ENCODE results near the gene ENTPD8.

Gene ENTPD8, protein sequence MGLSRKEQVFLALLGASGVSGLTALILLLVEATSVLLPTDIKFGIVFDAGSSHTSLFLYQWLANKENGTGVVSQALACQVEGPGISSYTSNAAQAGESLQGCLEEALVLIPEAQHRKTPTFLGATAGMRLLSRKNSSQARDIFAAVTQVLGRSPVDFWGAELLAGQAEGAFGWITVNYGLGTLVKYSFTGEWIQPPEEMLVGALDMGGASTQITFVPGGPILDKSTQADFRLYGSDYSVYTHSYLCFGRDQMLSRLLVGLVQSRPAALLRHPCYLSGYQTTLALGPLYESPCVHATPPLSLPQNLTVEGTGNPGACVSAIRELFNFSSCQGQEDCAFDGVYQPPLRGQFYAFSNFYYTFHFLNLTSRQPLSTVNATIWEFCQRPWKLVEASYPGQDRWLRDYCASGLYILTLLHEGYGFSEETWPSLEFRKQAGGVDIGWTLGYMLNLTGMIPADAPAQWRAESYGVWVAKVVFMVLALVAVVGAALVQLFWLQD

DNA sequence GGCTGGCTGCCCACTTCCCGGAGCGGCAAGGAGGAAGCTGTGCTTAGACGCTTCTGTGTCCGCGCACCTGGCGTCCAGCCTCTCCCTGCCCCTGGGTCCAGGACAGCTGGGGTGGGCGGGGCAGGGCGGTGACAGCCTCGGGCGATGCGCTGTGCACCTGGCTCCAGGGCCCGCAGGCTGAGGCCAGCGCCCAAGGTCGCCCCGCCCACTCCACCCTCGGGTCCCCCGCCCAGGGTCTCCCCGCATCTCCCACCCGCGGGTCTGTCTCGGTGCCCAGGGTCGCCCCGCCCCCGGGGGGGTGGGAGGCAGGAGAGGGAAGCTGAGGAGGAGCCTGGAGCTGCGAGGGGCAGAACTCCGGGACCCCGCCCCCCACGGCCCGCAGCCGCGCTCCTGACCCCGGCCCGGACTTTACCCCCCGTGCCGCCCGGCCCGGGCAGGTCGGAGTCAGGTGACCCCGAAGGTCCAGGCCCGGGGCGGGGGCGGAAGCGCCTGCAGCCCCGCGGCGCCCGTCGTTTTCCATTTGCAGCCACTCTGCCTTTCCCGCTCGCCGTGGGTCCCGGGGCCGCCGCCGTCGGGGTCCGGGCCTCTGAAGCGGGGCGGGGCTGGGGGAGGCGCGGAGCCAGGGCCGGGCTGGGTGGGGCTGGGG is at the start of gene ENTPD8:
ENTPD8 (minus strand) TSS at position 69 of the 646 bp plus-strand sequence. CDS start 3,072 bp downstream, outside the sequence.
- peak; percentile 98 for DNase-seq

DNA sequence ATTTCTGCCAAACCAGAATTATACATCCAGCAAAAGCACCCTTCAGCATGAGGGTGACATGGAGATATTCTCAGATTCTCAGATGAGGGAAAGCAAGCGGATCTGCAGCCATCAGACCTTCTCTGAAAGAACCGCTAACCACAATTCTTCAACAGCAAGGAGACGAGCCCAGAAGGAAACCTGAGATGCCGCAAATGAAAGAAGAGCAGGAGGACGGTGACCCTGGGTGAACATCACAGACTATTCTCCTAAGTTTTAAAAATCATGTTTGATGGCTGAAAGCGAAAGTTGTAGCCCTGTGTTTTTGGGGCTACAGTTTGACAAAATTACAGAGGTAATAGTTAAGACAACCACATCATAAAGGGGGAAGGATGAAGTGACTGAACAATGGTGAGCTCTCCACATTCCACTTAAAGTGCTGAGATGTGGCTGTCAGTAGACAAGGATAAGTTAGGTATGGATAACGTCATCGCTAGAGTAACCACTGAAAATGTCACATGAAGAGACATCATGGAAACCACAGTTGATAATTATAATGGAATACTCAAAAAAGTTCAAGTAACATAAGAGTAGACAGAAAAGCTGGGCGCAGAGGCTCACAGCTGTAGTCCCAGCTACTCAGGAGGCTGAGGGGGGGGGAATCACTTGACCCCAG is 49.5 kb upstream of the ENTPD8 start:
- DNase-seq = peak; percentile 3

- DNase-seq = peak; percentile 10
Measured at GRCh38 chr9:137488906-137489305, 47.7 kb upstream of the ENTPD8 start.

DNA sequence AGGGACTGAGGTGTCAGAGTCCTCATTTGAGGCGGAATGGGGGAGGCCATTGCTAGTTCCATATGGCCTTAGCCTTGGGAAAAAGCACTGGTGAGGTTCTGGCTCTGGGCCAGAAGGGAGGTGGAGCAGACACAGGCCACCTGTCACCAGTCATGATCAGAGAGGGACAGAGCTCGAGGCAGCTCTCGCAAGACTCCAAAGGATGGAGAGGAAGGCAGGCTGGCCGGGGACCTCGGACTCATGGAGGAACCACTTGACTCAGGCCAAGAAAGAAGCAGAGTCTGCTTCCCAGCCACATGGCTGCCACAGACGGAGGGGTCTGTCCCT is 47.1 kb upstream of the ENTPD8 start:
- DNase-seq = peak; percentile 14

DNA sequence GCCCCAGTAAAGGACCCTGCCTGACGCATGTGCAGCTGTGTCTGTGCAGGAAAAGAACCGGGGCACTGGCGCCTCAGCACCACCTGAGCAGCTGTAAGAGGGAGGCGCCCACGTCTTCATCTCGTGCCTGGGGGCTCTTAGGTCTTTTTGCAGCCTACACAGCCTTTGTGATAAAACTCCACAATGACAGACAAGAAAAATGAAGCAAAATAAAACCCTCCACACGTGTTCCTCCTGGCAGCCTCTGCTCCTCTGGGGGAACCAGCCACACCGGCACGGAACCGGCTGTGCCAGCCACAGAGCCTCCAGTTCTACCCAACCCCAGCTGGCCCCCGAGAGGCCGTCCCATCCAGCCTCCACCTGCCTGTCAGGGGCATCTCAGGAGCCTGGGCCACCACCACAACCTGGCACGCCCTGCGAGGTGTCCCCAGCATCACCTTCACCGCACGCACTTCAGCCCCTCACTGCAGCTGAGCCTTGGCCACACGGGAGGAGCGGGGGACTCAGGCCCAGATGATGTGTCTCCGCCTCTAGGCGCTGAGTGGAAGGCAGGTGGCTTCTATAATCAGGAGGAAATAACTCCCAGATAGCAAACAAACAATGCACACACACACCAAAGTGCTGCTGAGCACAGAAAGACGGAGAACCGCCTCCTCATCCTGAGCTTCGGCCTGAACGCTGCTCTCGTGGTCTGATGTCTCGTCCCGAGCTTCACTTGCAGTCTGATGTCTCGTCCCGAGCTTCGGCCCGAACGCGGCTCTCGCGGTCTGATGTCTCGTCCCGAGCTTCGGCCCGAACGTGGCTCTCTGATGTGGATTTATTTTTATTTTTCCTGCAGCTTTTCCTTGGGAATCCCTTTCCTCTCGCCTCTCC is 46.5 kb upstream of the ENTPD8 start:
- DNase-seq = peak; percentile 16

DNA sequence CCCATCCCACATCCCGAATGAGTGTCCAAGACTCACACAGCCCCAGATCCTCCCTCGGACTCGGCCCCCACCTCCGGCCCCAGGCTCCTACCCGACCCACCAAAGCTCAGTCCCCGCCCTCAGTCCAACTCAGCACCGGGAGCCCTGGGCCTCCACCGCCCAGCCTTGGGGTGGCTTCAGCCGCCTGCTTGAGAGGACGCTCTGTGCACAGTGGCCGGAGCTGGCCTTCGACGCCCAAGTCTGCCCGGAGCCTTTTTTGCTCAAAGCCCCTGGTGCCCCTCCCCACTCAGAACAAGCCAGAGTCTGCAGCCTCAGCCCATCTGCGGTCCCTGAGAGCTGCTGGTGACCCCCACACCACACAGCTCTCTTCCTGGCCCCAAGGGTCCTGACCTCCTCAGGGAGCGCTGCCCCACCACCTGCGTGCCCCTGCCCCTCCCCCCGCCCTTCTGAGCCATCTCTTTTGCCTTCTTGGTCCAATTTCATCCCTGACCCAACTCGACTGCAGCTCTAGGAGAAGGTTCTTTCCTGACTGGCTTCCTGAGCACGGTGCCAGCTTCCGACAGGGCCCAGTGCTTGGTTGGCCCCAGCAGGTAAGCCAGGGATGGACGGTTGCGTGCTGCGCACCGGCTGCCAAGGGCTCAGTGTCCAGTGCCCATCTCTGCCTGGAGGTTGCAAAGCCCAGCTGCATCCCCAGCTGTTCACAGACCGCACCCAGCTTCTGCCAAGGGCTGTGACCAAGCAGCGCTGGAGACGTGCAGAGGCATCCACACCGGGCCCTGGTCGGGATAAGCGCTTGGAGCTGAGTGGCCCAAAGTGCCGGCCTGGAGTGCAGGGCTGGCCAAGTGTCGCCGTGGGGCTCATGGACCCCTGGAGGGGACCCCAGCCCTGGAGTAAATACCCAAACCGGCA is 45.6 kb upstream of the ENTPD8 start:
- DNase-seq = peak; percentile 11

GRCh38 chr9:137486141-137486490 is 45.0 kb upstream of the ENTPD8 start:
- no peak for DNase-seq

DNA sequence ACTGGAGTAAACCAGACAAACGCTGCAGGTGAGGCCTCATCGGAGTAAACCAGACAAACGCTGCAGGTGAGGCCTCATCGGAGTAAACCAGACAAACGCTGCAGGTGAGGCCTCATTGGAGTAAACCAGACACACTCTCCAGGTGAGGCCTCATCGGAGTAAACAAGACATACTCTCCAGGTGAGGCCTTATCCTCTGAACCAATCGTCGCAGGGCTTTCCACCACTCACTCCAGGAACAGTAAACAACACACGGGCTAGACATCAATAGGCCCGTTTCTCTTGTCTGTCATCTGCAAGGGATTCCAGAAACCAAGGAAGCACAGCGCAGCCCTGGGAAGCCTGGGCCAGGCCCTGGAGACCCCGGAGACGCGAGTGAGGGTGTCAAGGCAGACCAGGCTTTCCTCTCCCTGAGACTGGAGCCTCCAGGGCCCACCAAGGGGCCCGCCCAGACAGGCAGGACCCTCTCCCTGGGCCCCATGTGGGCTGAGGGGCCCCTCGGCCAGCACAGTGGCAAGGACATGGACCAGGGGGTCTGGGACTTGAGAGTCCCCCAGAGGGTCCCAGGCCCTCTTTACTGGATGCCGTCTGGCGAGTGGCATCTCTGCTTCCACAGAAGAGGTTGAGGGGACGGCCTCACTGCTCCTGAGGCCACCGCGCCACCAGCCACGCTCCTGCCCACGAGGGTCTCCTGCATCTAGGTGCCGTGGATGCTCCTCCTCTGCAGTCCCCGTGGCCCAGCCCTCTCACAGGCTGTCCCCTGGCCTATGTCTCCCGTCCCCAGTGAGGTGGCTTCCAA is 44.4 kb upstream of the ENTPD8 start:
- peak; percentile 8 for DNase-seq

DNA sequence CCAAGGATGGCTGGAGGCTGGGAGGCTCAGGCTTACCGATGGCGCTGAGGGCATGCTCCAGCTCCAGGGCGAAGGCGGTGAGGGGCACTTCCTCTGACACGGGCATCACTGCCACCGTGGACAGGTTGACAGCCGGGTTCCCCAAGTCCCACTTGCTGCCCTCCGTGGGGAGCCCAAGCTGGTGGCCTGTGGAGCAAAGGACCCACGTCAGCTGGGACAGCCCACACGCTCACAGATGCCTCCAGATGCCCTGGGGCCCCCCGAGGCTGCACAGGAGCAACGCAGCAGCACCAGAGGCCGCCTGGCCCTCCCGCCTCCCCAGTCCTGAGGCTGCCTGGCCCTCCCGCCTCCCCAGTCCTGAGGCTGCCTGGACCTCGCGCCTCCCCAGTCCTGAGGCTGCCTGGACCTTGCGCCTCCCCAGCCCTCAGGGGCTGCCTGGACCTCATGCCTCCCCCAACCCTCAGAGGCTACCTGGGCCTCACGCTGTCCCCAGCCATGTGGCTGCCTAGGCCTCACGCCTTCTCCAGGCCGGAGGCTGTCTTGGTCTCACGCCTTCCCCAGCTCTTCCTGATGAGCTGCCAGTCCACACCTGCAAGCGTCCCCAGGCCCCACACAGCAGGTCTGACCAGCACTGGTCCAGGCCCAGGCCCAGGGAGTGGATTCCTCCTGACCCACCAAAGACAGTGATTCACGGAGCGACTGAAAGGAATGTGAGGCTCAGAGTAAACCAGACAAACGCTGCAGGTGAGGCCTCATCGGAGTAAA is 43.6 kb upstream of the ENTPD8 start:
- DNase-seq = no peak

GRCh38 chr9:137482094-137482781 is 41.1 kb upstream of the ENTPD8 start:
- DNase-seq = no peak

DNA sequence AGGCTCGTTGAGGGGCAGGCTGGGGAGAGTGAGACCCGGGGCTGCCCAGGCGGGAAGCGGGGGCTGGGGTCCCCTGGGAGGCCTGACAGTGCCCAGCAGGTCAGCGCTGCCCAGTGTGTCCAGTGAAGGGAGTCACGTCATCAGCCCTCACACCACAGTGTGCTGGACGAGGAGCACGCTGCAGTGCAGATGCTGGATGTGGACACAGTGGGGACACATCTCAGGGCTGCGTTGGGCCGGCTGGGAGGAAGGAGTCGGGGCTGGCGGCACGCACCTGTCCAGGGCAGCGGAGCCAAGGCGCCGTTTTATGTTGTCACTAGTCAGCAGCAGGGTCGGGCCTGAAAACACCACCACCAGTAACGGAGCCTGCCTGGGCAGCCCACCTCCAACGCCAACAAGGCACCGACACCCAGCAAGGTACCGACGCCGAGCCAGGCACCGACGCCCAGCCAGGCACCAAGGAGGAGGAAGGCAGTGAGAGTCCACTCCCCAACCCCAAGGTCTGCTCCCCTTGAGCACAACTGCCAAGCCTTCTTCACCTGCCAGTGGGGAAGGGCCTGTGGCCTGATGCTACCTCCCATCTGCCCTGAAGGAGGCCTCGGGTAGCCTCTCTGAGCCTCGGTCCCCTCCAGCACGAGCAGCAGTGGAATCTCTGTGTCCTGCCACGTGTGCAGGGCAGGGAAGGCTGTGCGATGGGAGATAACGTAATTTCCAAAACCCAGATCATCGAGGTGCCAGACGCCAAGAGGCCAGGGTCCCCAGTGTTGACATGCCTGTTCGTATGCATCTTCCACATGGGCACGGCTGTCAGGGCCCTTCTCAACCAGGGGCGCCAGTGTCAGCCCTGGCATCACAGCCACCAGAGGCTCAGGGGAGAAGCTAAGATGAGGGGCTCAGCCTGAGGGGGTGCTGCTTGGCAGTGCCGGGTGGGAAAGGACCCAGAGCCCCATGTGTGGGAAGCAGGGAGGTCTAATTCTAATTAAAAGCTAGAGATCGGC is 39.8 kb upstream of the ENTPD8 start:
- DNase-seq = no peak

- no peak for DNase-seq
Measured at GRCh38 chr9:137479892-137480685, 38.9 kb upstream of the ENTPD8 start.

DNA sequence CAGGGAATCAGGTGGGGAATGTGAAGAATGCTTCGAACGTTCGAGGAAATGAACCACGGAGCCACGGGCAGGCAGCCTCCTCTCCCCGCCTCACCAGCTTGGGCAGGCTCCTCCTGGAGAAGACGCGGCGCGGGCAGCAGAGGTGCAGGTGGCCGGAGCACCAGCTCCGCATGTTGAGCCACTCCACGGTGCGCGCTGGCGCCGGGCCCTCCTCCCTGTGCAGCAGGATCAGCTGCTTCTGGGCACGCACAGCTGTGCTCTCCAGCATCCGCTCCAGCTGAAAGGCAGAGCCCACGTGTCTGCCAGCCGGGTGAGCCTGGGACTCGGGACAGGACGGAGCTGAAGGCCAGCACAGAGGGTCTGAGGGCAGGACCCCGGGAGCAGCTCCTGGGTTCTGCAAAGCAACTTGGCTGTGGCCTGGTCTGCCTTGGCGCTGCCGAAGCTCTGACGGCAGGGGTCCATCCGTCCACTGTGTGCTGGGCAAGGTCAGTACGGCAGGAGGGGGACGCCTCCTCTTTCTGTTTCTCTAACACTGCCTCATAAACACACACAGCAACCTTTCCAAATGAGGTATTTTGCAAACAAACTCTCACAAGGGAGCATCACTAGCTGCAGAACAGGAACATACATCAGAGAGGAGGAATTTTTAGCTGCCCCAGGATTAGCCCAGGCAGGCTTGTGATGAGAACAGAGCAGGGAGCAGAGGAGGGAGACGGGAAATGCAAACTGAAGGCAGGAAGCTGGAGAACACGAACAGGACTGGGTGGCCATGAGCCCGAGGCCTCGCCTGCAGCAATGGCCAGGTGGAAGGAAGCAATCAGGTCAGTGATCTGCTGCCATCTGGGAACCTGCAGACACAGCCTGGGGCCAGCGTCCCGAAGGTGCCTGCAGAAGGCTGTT is 38.1 kb upstream of the ENTPD8 start:
- no peak for DNase-seq

GRCh38 chr9:137478613-137478961 is 37.4 kb upstream of the ENTPD8 start:
- no peak for DNase-seq

GRCh38 chr9:137477778-137478612 is 36.8 kb upstream of the ENTPD8 start:
- no peak for DNase-seq

All from 8988T (cell line).